Neural progenitor cell (in vitro differentiated cells): ENCODE data around the gene SYT7. TPM values are rescaled to one million over a fixed set of nuclear protein-coding genes. Genes with fewer than 3 reads are reported as not detected.

ENCODE experiments used
- DNase-seq: peaks from one replicate; pipeline ENCODE4 v3.0.0-alpha.2; 2016; ENCODE audit warnings: low spot score
- H2AFZ ChIP-seq: fragments of 200-600 bp; sonication (generic); replicated peaks from 2 replicates; pipeline ENCODE4 v1.6.1; 2016; ENCODE audit warnings: antibody characterized with exemption
- H3F3A ChIP-seq: fragments of 200-600 bp; sonication (generic); 2 replicates; pipeline ENCODE4 v1.6.1; 2016; ENCODE audit warnings: antibody characterized with exemption, low read depth
- H3K27ac ChIP-seq: fragments of 200-600 bp; sonication (generic); 2 replicates; pipeline ENCODE4 v1.5.1; 2016; ENCODE audit warnings: mild to moderate bottlenecking
- H3K27me3 ChIP-seq: fragments of 200-600 bp; sonication (generic); 2 replicates; pipeline ENCODE4 v1.6.1; 2016; ENCODE audit warnings: mild to moderate bottlenecking, moderate library complexity
- H3K36me3 ChIP-seq: fragments of 200-600 bp; sonication (generic); 2 replicates; pipeline ENCODE4 v1.5.1; 2016
- H3K4me1 ChIP-seq: fragments of 200-600 bp; sonication (generic); 2 replicates; pipeline ENCODE4 v1.6.1; 2016; ENCODE audit warnings: mixed run types
- H3K4me2 ChIP-seq: fragments of 200-600 bp; sonication (generic); 2 replicates; pipeline ENCODE4 v1.6.1; 2016
- H3K4me3 ChIP-seq: fragments of 200-600 bp; sonication (generic); 2 replicates; pipeline ENCODE4 v1.5.1; 2016
- H3K79me2 ChIP-seq: fragments of 200-600 bp; sonication (generic); 2 replicates; pipeline ENCODE4 v1.6.1; 2016; ENCODE audit warnings: low read depth
- H3K9ac ChIP-seq: fragments of 200-600 bp; sonication (generic); 2 replicates; pipeline ENCODE4 v1.6.1; 2016
- H3K9me3 ChIP-seq: fragments of 200-600 bp; sonication (generic); 2 replicates; pipeline ENCODE4 v1.5.1; 2016; ENCODE audit warnings: low read depth
- H4K20me1 ChIP-seq: fragments of 200-600 bp; sonication (generic); 2 replicates; pipeline ENCODE4 v1.6.1; 2016; ENCODE audit warnings: low read depth
- H3K27ac Mint-ChIP-seq: 3 replicates; pipeline ENCODE4 v1.8.0; 2021; ENCODE audit warnings: mixed read lengths
- H3K27me3 Mint-ChIP-seq: 2 replicates; pipeline ENCODE4 v1.8.0; 2022; ENCODE audit warnings: low read depth, mild to moderate bottlenecking, inconsistent platforms, moderate library complexity, mixed read lengths; ENCODE audit not compliant: insufficient read depth
- H3K36me3 Mint-ChIP-seq: 3 replicates; pipeline ENCODE4 v1.8.0; 2021; ENCODE audit warnings: mixed read lengths
- H3K4me1 Mint-ChIP-seq: 3 replicates; pipeline ENCODE4 v1.8.0; 2021; ENCODE audit warnings: mixed read lengths
- H3K4me3 Mint-ChIP-seq: 3 replicates; pipeline ENCODE4 v1.8.0; 2021; ENCODE audit warnings: mild to moderate bottlenecking, moderate library complexity, mixed read lengths
- H3K9me3 Mint-ChIP-seq: 3 replicates; pipeline ENCODE4 v1.8.0; 2020; ENCODE audit warnings: mixed read lengths
- CTCF ChIP-seq: fragments of 200-600 bp; sonication (generic); IDR thresholded peaks from 2 replicates; pipeline ENCODE4 v1.5.1; 2017; ENCODE audit warnings: antibody characterized with exemption, mild to moderate bottlenecking
- EZH2 ChIP-seq: fragments of 200-600 bp; sonication (generic); IDR thresholded peaks from 2 replicates; pipeline ENCODE4 v1.6.1; 2017; ENCODE audit warnings: antibody characterized with exemption, mild to moderate bottlenecking, moderate library complexity
- EZH2phosphoT487 ChIP-seq: fragments of 200-600 bp; sonication (generic); IDR thresholded peaks from 2 replicates; pipeline ENCODE4 v1.6.1; 2017; ENCODE audit warnings: antibody characterized with exemption
- total RNA-seq: library from RNA; depleted of rRNA; stranded (reverse); fragments of >200 nt; gene quantifications from 2 replicates; pipeline ENCODE4 v1.2.3, GENCODE V29; 2015; ENCODE audit warnings: low replicate concordance

The SYT7 gene
- total RNA-seq, 1 donor from 2014 or later: 0.73 TPM

- Mint-ChIP-seq H3K36me3 (no peaks in the 10 kb centered on the region), H3K4me3 (no peak overlapping the region), H3K27me3 (peaks cover 6% of the 10 kb centered on the region), H3K9me3 (no peaks in the 10 kb centered on the region), H3K27ac (no peak overlapping the region), H3K4me1 (peaks cover 57% of the 10 kb centered on the region)
- Histone ChIP-seq H3K4me3 (no peak overlapping the region), H3K27me3 (peaks cover 9% of the 10 kb centered on the region), H3K36me3 (no peaks in the 10 kb centered on the region), H3K4me2 (no peak overlapping the region), H3K9ac (no peak overlapping the region), H3F3A (peaks cover 18% of the 10 kb centered on the region), H3K79me2 (no peaks in the 10 kb centered on the region), H3K4me1 (peaks cover 25% of the 10 kb centered on the region), H3K9me3 (no peaks in the 10 kb centered on the region), H3K27ac (no peak overlapping the region), H2AFZ (no peak overlapping the region), H4K20me1 (no peaks in the 10 kb centered on the region)
- TF ChIP-seq EZH2phosphoT487 (no peak), CTCF (no peak), EZH2 (no peak)
- DNase-seq: no peak
These were observed 65.2 kb downstream of the SYT7 start for GRCh38 chr11:61515686-61516085.

DNA sequence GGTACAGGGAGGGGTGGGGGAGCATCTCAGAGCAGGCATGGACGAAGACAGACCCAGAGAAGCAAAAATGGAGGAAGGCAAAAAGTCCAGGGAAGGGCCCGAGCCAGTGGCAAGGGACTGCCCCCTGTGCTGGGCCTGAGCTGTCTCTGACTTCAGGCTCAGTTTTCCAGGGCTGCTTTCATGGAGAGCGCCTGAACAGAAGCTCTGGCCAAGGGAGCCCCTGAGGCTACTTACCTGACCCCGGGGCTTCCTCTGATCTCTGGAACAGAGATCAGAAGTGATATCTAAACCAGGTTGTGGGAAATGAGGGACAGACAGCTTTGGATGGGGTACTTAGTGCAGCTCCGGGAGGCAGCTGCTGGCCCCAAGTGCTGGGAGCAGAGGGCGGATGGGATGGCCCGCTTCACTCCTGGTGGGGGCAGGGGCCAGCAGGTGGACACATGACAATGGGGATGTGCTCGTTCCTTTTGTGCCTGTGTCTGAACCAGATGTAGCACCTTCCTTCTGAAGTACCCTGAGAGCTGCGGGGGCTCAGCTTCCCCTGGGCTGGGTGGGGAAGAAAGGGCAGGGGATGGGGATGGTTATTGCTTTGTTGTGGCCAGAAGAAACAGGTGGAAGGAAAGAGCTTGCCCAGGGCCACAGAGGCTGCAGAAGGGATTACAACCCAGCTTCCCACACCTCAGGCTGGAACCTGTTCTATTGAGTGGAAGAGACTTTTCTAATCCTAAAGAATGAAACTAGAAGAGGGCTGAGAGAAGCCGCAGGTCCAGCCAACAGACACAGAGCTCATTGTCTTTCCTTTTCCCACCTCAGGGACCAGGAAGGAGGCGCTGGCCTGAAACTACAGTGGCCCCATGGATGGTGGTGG, 66.6 kb downstream of the SYT7 start:
- Mint-ChIP-seq H3K4me1 (peaks cover 65% of the 10 kb centered on the region), H3K9me3 (no peaks in the 10 kb centered on the region), H3K27ac (peak overlapping the region; percentile 76), H3K27me3 (peaks cover 6% of the 10 kb centered on the region), H3K4me3 (peak overlapping the region; percentile 33), H3K36me3 (no peaks in the 10 kb centered on the region)
- Histone ChIP-seq H3K9ac (no peak overlapping the region), H4K20me1 (peaks cover 8% of the 10 kb centered on the region), H3K27me3 (peaks cover 23% of the 10 kb centered on the region), H3F3A (peaks cover 27% of the 10 kb centered on the region), H3K27ac (no peak overlapping the region), H3K4me3 (no peak overlapping the region), H3K4me1 (peaks cover 29% of the 10 kb centered on the region), H2AFZ (no peak overlapping the region), H3K79me2 (no peaks in the 10 kb centered on the region), H3K36me3 (no peaks in the 10 kb centered on the region), H3K4me2 (peak overlapping the region; percentile 13), H3K9me3 (no peaks in the 10 kb centered on the region)
- TF ChIP-seq EZH2phosphoT487 (no peak), CTCF (no peak), EZH2 (no peak)
- peak; percentile 38 for DNase-seq

DNA sequence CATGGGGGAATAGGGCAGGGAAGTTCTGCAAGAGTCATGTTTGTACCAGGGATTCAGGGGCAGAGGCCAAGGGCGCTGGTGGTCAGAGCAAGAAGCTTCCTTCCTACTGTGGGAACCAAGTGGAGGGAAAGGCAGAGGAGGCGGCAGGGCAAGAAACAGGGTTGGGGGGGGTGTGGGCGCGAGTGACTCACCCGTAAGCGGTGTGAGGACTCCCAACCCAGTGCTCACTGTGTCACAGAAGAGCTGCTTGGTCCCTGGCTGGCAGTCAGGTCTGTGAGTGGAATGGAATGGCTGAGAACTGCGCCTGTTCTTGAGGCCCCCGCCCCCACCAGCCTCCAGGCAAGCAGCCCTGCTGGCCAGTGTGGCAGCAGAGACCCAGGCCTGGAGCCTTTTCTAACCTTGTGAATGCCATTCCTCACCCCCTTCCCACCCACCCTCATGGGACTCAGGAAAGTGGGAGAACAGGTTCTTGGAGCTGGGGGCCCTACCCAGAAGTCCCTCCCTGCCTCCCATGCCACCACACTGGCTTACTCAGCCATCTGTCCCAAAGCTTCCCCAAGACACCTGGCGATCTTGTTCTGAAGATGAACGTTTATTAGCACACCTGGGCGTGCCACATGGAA, 67.6 kb downstream of the SYT7 start:
- peaks cover 29% of the 10 kb centered on the region for H3K4me1 ChIP-seq
- Mint-ChIP-seq H3K27ac (peak overlapping the region; percentile 96), H3K36me3 (no peaks in the 10 kb centered on the region), H3K4me1 (peaks cover 65% of the 10 kb centered on the region), H3K27me3 (peaks cover 6% of the 10 kb centered on the region), H3K9me3 (no peaks in the 10 kb centered on the region), H3K4me3 (peak overlapping the region; percentile 33)
- DNase-seq: no peak
- H3F3A ChIP-seq: peaks cover 33% of the 10 kb centered on the region
- H3K79me2 ChIP-seq: no peaks in the 10 kb centered on the region
- peaks cover 8% of the 10 kb centered on the region for H4K20me1 ChIP-seq
- H3K27me3 ChIP-seq: peaks cover 31% of the 10 kb centered on the region
- H2AFZ ChIP-seq: no peak overlapping the region
- H3K27ac ChIP-seq: no peak overlapping the region
- H3K9ac ChIP-seq: no peak overlapping the region
- H3K9me3 ChIP-seq: no peaks in the 10 kb centered on the region
- no peaks in the 10 kb centered on the region for H3K36me3 ChIP-seq
- no peak overlapping the region for H3K4me2 ChIP-seq
- H3K4me3 ChIP-seq: no peak overlapping the region
- no peak for TF ChIP-seq EZH2
- TF ChIP-seq EZH2phosphoT487: no peak
- no peak for TF ChIP-seq CTCF
